SK-N-SH (cell line): ENCODE measurements around the gene POLG2. TPM values are rescaled to one million over a fixed set of nuclear protein-coding genes. Genes with fewer than 3 reads are reported as not detected.

Experiments used
- CTCF ChIA-PET: fragments of 300-600, 350-600 bp; formaldehyde crosslinking; extraction: SDS; loops from one replicate; lab custom pipeline; 2021; lab: Yijun Ruan, JAX
- POLR2A ChIA-PET: fragments of 350-600 bp; sonication (Branson Sonifier 250); formaldehyde crosslinking; extraction: SDS; loops from one replicate; lab custom pipeline; 2020; ENCODE audit warnings: antibody characterized with exemption, inconsistent platforms; lab: Yijun Ruan, JAX
- DNase-seq: peaks from one replicate; pipeline ENCODE4 v3.0.0; 2012
- H2AFZ ChIP-seq: fragments of 200-600 bp; sonication (generic); 2 replicates; pipeline ENCODE4 v1.8.1; 2016; ENCODE audit warnings: antibody characterized with exemption, mild to moderate bottlenecking, low read depth
- H3F3A ChIP-seq: fragments of 200-600 bp; sonication (generic); replicated peaks from 2 replicates; pipeline ENCODE3; 2016; ENCODE audit warnings: antibody characterized with exemption, mild to moderate bottlenecking; ENCODE audit not compliant: insufficient read depth
- H3K27ac ChIP-seq, 2 experiments: fragments of 200-500 bp in 1 of 2; fragments of 200-600 bp in 1 of 2; sonication (Bioruptor generic) in 1 of 2; sonication (generic), shearing (Covaris generic) in 1 of 2; 2 replicates each; pipeline versions ENCODE4 v1.5.1 to v1.6.1; 2014 to 2016; ENCODE audit warnings: low read depth in 2 of 2, inconsistent platforms in 1 of 2, low read length in 1 of 2, mild to moderate bottlenecking in 1 of 2, mixed read lengths in 1 of 2
- H3K27me3 ChIP-seq: fragments of 200-600 bp; sonication (generic), shearing (Covaris generic); 2 replicates; pipeline ENCODE4 v1.6.1; 2016; ENCODE audit warnings: mixed run types; ENCODE audit not compliant: insufficient read depth
- H3K36me3 ChIP-seq, 2 experiments: fragments of 200-500 bp in 1 of 2; fragments of 200-600 bp in 1 of 2; sonication (Bioruptor generic) in 1 of 2; sonication (generic) in 1 of 2; replicated peaks in 1 of 2; 2 replicates each; pipeline versions ENCODE3 to v1.5.1; 2014 to 2016; ENCODE audit warnings: low read length in 1 of 2, mild to moderate bottlenecking in 1 of 2; ENCODE audit not compliant: insufficient read depth in 2 of 2, control insufficient read depth in 1 of 2
- H3K4me1 ChIP-seq, 2 experiments: fragments of 200-500 bp in 1 of 2; fragments of 200-600 bp in 1 of 2; sonication (Bioruptor generic) in 1 of 2; sonication (generic), shearing (Covaris generic) in 1 of 2; 2 replicates each; pipeline versions ENCODE4 v1.5.1 to v1.6.1; 2014 to 2016; ENCODE audit warnings: low read depth in 1 of 2, low read length in 1 of 2, mixed run types in 1 of 2; ENCODE audit not compliant: insufficient read depth in 2 of 2, control insufficient read depth in 1 of 2
- H3K4me2 ChIP-seq: fragments of 200-600 bp; sonication (generic), shearing (Covaris generic); 2 replicates; pipeline ENCODE4 v1.6.1; 2017; ENCODE audit warnings: mixed run types
- H3K4me3 ChIP-seq, 2 experiments: fragments of 200-500 bp in 1 of 2; fragments of 200-600 bp in 1 of 2; sonication (Bioruptor generic) in 1 of 2; sonication (generic), shearing (Covaris generic) in 1 of 2; 2 replicates each; pipeline versions ENCODE4 v1.5.1 to v1.8.1; 2014 to 2016; ENCODE audit warnings: low read depth in 2 of 2, inconsistent platforms in 1 of 2, low read length in 1 of 2, mild to moderate bottlenecking in 1 of 2, mixed read lengths in 1 of 2, moderate library complexity in 1 of 2
- H3K79me2 ChIP-seq: fragments of 200-600 bp; sonication (generic); 2 replicates; pipeline ENCODE4 v1.8.1; 2017; ENCODE audit warnings: mild to moderate bottlenecking; ENCODE audit not compliant: insufficient read depth
- H3K9ac ChIP-seq: fragments of 200-600 bp; sonication (generic); 2 replicates; pipeline ENCODE4 v1.6.1; 2017; ENCODE audit warnings: mixed run types
- H3K9me2 ChIP-seq: fragments of 200-600 bp; sonication (generic); 2 replicates; pipeline ENCODE4 v1.6.1; 2017; ENCODE audit warnings: mixed run types
- H3K9me3 ChIP-seq: fragments of 200-600 bp; sonication (generic); 2 replicates; pipeline ENCODE4 v1.6.1; 2017; ENCODE audit warnings: mixed run types, mild to moderate bottlenecking, moderate library complexity
- H4K20me1 ChIP-seq: fragments of 200-600 bp; sonication (generic); 2 replicates; pipeline ENCODE4 v1.6.1; 2017; ENCODE audit warnings: mild to moderate bottlenecking, mixed run types; ENCODE audit not compliant: insufficient read depth
- EP300 ChIP-seq, 2 experiments: IDR thresholded peaks; 2 replicates each; pipeline versions ENCODE4 v1.4.0 to v1.6.1; 2012; ENCODE audit warnings: borderline replicate concordance in 1 of 2, low read depth in 1 of 2, low read length in 1 of 2
- FOSL2 ChIP-seq: IDR thresholded peaks from 2 replicates; pipeline ENCODE4 v1.4.0; 2012; ENCODE audit warnings: low read depth, mild to moderate bottlenecking, moderate library complexity, borderline replicate concordance
- FOXJ3 ChIP-seq: sonication (generic); formaldehyde crosslinking; IDR thresholded peaks from 2 replicates; pipeline ENCODE4 v1.5.1; 2020; ENCODE audit warnings: mild to moderate bottlenecking, missing genetic modification reagents
- GABPA ChIP-seq: IDR thresholded peaks from 2 replicates; pipeline ENCODE4 v1.4.0; 2012; ENCODE audit warnings: low read depth, mild to moderate bottlenecking
- GATA2 ChIP-seq: sonication (generic); formaldehyde crosslinking; IDR thresholded peaks from 2 replicates; pipeline ENCODE4 v1.5.0; 2020; ENCODE audit warnings: mild to moderate bottlenecking, missing genetic modification reagents
- JUND ChIP-seq: IDR thresholded peaks from 2 replicates; pipeline ENCODE4 v1.4.0; 2012
- MAX ChIP-seq: IDR thresholded peaks from 2 replicates; pipeline ENCODE4 v1.4.0; 2012; ENCODE audit warnings: low read depth
- POLR2AphosphoS5 ChIP-seq: IDR thresholded peaks from 2 replicates; pipeline ENCODE4 v1.6.1; 2012; ENCODE audit warnings: low read depth, low read length
- RCOR1 ChIP-seq: fragments of 150-350 bp; IDR thresholded peaks from 2 replicates; pipeline ENCODE4 v1.6.1; 2017; ENCODE audit warnings: antibody characterized with exemption, low read length
- RXRA ChIP-seq: IDR thresholded peaks from 2 replicates; pipeline ENCODE4 v1.4.0; 2012; ENCODE audit warnings: low read depth, mild to moderate bottlenecking, borderline replicate concordance
- SIN3A ChIP-seq: IDR thresholded peaks from 2 replicates; pipeline ENCODE4 v1.6.1; 2012; ENCODE audit warnings: low read depth, mild to moderate bottlenecking, low read length, moderate library complexity, borderline replicate concordance
- SMC3 ChIP-seq: IDR thresholded peaks from 2 replicates; pipeline ENCODE4 v1.6.1; 2012; ENCODE audit warnings: low read depth, low read length, improper control_type of control experiment
- TAF1 ChIP-seq: IDR thresholded peaks from 2 replicates; pipeline ENCODE4 v1.6.1; 2012; ENCODE audit warnings: low read depth, mild to moderate bottlenecking, low read length, moderate library complexity, borderline replicate concordance
- USF1 ChIP-seq: IDR thresholded peaks from 2 replicates; pipeline ENCODE4 v1.4.0; 2012; ENCODE audit warnings: low read depth, borderline replicate concordance
- YY1 ChIP-seq: IDR thresholded peaks from 2 replicates; pipeline ENCODE4 v1.4.0; 2012; ENCODE audit warnings: low read depth, mild to moderate bottlenecking
- WGBS: methylation state at CpG from one replicate; pipeline ENCODE4 v1.1.6; 2017; ENCODE audit warnings: low lambda C conversion rate; 5-methylcytosine and 5-hydroxymethylcytosine counted together
- polyA plus RNA-seq, 3 experiments: library from polyadenylated mRNA; depleted of rRNA; stranded (reverse); fragments of >200 nt; gene quantifications; 2 replicates each; pipeline ENCODE4 v1.2.3, GENCODE V29; 2012
- TF ChIP-seq, protein P1 (sequence below): fragments of 200-600 bp; sonication (generic); IDR thresholded peaks from 2 replicates; pipeline ENCODE4 v1.6.1; 2017; ENCODE audit warnings: antibody characterized with exemption, mild to moderate bottlenecking, moderate library complexity
- TF ChIP-seq, protein P2 (sequence below): IDR thresholded peaks from 2 replicates; pipeline ENCODE4; 2012
- TF ChIP-seq, protein P3 (sequence below): fragments of 150-350 bp; IDR thresholded peaks from 2 replicates; pipeline ENCODE4 v1.6.1; 2016; ENCODE audit warnings: mild to moderate bottlenecking, low read depth, low read length

The POLG2 gene
- polyA plus RNA-seq, 1 of the 3 experiments (the other 2 are of a cell fraction): 18.0 TPM

- Histone ChIP-seq H3K79me2 (no peaks in the 10 kb centered on the region), H3K27me3 (no peaks in the 10 kb centered on the region), H3F3A (peaks cover 8% of the 10 kb centered on the region), H4K20me1 (no peaks in the 10 kb centered on the region), H3K27ac (no peak overlapping the region)
- DNase-seq: no peak
- TF ChIP-seq MAX: no peak
- TF ChIP-seq, all 33 proteins: peak for 0
- peaks cover 60 to 80% of the 10 kb centered on the region in 2 experiments for H3K36me3 ChIP-seq
- CTCF ChIA-PET: interaction anchor here (0.7 to 10.2 kb wide), 7 partner anchors 7 to 164 kb away, joined by 3 to 76 read pairs (median 3); partner anchors contain the start of gene POLG2
- WGBS: 92% methylated on average over 3 of the region's 3 CpGs
- H2AFZ ChIP-seq: no peak overlapping the region
- POLR2A ChIA-PET: interaction anchor here (2.5 kb wide), 1 partner anchor 13 kb away, joined by 10 read pairs; the partner anchor contains the start of gene POLG2
- no peaks in the 10 kb centered on the region for H3K4me1 ChIP-seq
- no peak overlapping the region for H3K4me2 ChIP-seq
- H3K9me3 ChIP-seq: no peaks in the 10 kb centered on the region
- H3K4me3 ChIP-seq: no peak overlapping the region
- H3K9ac ChIP-seq: no peak overlapping the region
- no peaks in the 10 kb centered on the region for H3K9me2 ChIP-seq
Measured at GRCh38 chr17:64484380-64484779, 12.5 kb downstream of the POLG2 start.

DNA sequence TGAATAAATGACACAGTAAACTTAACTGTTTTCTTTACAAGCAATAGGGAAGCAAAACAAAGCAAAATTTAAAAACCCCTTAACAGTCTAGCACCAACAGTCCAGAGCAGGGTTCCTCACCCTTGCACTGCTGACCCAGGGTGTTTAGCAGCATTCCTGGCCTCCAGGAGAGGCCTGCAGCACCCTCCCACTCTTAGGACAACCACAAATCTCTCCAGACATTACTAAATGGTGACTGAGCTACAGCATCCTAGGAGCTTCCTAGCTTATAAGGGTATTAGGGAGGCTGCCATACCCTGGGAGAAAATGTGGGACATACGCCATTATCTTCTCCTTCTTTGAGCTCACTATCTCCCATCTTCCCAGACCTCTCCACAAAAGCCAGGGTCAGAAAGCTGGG, 15.9 kb downstream of the POLG2 start:
- no peak overlapping the region for H3K4me3 ChIP-seq
- no peaks in the 10 kb centered on the region for H3K9me2 ChIP-seq
- CTCF ChIA-PET: interaction anchor here (0.9 to 10.2 kb wide), 4 partner anchors 11 to 161 kb away, joined by 3 to 76 read pairs (median 37); partner anchors contain the start of gene POLG2
- H4K20me1 ChIP-seq: no peaks in the 10 kb centered on the region
- no peaks in the 10 kb centered on the region for H3K4me1 ChIP-seq
- H2AFZ ChIP-seq: no peak overlapping the region
- H3F3A ChIP-seq: peaks cover 22% of the 10 kb centered on the region
- TF ChIP-seq SIN3A: no peak
- TF ChIP-seq, all 33 proteins: peak for 0
- POLR2A ChIA-PET: no interaction called here
- H3K27me3 ChIP-seq: no peaks in the 10 kb centered on the region
- no peak overlapping the region for H3K4me2 ChIP-seq
- WGBS: 100% methylated on average over 1 of the region's 1 CpG
- DNase-seq: no peak
- no peaks in the 10 kb centered on the region for H3K9me3 ChIP-seq
- peaks cover 57 to 78% of the 10 kb centered on the region in 2 experiments for H3K36me3 ChIP-seq
- H3K27ac ChIP-seq: no peak overlapping the region
- no peak overlapping the region for H3K9ac ChIP-seq
- no peaks in the 10 kb centered on the region for H3K79me2 ChIP-seq

DNA sequence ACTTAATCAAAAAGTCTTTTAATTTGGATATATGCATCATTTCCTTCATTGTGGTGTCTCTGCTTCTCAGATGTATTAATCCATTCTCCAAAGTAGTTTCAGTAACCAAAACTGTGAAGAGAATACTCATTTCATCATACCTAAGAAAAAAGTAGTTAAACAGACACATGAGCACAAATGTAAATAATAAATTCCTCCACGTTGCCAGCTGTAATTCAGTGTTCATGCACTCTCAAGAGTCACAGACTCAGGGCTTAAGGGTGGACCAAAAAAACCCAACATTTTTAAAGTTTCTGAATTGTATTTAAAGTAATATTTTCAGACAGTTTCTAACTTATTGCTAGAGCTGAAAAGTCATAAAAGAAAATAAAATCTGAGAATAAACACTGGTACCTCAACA, 19.0 kb downstream of the POLG2 start:
- H3K4me3 ChIP-seq: no peak overlapping the region
- DNase-seq: no peak
- no peak overlapping the region for H3K4me2 ChIP-seq
- H3K9me3 ChIP-seq: no peaks in the 10 kb centered on the region
- no peaks in the 10 kb centered on the region for H3K27me3 ChIP-seq
- peaks cover 22% of the 10 kb centered on the region for H3F3A ChIP-seq
- TF ChIP-seq FOXJ3 (CRISPR knock-in tag) (no peak), POLR2AphosphoS5 (no peak), EP300 (IDR thresholded peaks at IDR 0.05; ENCODE audit: borderline replicate concordance in 1 of 2, low read depth in 1 of 2, low read length in 1 of 2) (no peak), GATA2 (no peak), JUND (no peak), RCOR1 (no peak), GABPA (no peak), FOSL2 (no peak), SMC3 (no peak), YY1 (no peak), USF1 (no peak), TAF1 (no peak), RXRA (no peak)
- TF ChIP-seq, protein P1, sequence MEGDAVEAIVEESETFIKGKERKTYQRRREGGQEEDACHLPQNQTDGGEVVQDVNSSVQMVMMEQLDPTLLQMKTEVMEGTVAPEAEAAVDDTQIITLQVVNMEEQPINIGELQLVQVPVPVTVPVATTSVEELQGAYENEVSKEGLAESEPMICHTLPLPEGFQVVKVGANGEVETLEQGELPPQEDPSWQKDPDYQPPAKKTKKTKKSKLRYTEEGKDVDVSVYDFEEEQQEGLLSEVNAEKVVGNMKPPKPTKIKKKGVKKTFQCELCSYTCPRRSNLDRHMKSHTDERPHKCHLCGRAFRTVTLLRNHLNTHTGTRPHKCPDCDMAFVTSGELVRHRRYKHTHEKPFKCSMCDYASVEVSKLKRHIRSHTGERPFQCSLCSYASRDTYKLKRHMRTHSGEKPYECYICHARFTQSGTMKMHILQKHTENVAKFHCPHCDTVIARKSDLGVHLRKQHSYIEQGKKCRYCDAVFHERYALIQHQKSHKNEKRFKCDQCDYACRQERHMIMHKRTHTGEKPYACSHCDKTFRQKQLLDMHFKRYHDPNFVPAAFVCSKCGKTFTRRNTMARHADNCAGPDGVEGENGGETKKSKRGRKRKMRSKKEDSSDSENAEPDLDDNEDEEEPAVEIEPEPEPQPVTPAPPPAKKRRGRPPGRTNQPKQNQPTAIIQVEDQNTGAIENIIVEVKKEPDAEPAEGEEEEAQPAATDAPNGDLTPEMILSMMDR: no peak
- TF ChIP-seq, protein P2, sequence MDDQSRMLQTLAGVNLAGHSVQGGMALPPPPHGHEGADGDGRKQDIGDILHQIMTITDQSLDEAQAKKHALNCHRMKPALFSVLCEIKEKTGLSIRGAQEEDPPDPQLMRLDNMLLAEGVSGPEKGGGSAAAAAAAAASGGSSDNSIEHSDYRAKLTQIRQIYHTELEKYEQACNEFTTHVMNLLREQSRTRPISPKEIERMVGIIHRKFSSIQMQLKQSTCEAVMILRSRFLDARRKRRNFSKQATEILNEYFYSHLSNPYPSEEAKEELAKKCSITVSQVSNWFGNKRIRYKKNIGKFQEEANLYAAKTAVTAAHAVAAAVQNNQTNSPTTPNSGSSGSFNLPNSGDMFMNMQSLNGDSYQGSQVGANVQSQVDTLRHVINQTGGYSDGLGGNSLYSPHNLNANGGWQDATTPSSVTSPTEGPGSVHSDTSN: no peak
- TF ChIP-seq, protein P3, sequence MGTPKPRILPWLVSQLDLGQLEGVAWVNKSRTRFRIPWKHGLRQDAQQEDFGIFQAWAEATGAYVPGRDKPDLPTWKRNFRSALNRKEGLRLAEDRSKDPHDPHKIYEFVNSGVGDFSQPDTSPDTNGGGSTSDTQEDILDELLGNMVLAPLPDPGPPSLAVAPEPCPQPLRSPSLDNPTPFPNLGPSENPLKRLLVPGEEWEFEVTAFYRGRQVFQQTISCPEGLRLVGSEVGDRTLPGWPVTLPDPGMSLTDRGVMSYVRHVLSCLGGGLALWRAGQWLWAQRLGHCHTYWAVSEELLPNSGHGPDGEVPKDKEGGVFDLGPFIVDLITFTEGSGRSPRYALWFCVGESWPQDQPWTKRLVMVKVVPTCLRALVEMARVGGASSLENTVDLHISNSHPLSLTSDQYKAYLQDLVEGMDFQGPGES: no peak
- H3K79me2 ChIP-seq: no peaks in the 10 kb centered on the region
- H3K9me2 ChIP-seq: no peaks in the 10 kb centered on the region
- ChIA-PET POLR2A (interaction anchor here (0.6 kb wide), 1 partner anchor 27 kb away, joined by 3 read pairs; no protein-coding TSS in a partner anchor), CTCF (interaction anchor here (0.9 to 10.2 kb wide), 4 partner anchors 11 to 58 kb away, joined by 3 to 76 read pairs (median 37); partner anchors contain the start of gene CEP95)
- peaks cover 39 to 56% of the 10 kb centered on the region in 2 experiments for H3K36me3 ChIP-seq
- no peaks in the 10 kb centered on the region for H3K4me1 ChIP-seq
- no peaks in the 10 kb centered on the region for H4K20me1 ChIP-seq
- H3K9ac ChIP-seq: no peak overlapping the region
- H3K27ac ChIP-seq: no peak overlapping the region
- H2AFZ ChIP-seq: no peak overlapping the region
- WGBS: 32% methylated on average over 1 of the region's 1 CpG
